BJ (cell line): Measurements from ENCODE around the gene PARP8. TPM values are rescaled to one million over a fixed set of nuclear protein-coding genes. Genes with fewer than 3 reads are reported as not detected.

Experiments used
- CTCF ChIA-PET: fragments of 350-600 bp; formaldehyde crosslinking; extraction: SDS; loops from one replicate; lab custom pipeline; 2021; ENCODE audit warnings: antibody characterized with exemption, inconsistent platforms; lab: Yijun Ruan, JAX
- POLR2A ChIA-PET: fragments of 300-600 bp; sonication (Branson Sonifier 250); formaldehyde crosslinking; extraction: SDS; loops from one replicate; lab custom pipeline; 2021; ENCODE audit warnings: antibody characterized with exemption; lab: Charles Lee
- DNase-seq: peaks from one replicate; pipeline ENCODE4 v3.0.0-alpha.2; 2011; ENCODE audit warnings: low read depth
- H3K27me3 ChIP-seq: 2 replicates; pipeline ENCODE4 v1.6.0; 2011; ENCODE audit warnings: low read length; ENCODE audit not compliant: control insufficient read depth, insufficient read depth
- H3K36me3 ChIP-seq: 2 replicates; pipeline ENCODE4 v1.5.1; 2011; ENCODE audit warnings: low read length; ENCODE audit not compliant: control insufficient read depth, insufficient read depth
- H3K4me3 ChIP-seq: 2 replicates; pipeline ENCODE4 v1.5.1; 2011; ENCODE audit warnings: low read depth, mild to moderate bottlenecking, control low read depth, low read length
- polyA plus RNA-seq: library from polyadenylated mRNA; depleted of rRNA; stranded (reverse); fragments of >200 nt; gene quantifications from 2 replicates; pipeline ENCODE4 v1.2.3, GENCODE V29; 2011
- TF ChIP-seq, protein P1 (sequence below): IDR thresholded peaks from 2 replicates; pipeline ENCODE4 v1.5.1; 2011; ENCODE audit warnings: low read depth, mild to moderate bottlenecking, control low read depth, inconsistent platforms, low read length, moderate library complexity; ENCODE audit not compliant: insufficient read depth

Gene PARP8
- polyA plus RNA-seq, 1 experiment: 5.0 TPM

GRCh38 chr5:50727149-50727496 lies 60.7 kb downstream of the PARP8 start:
- Histone ChIP-seq H3K4me3 (no peak overlapping the region), H3K27me3 (no peaks in the 10 kb centered on the region), H3K36me3 (no peaks in the 10 kb centered on the region)
- TF ChIP-seq, protein P1, sequence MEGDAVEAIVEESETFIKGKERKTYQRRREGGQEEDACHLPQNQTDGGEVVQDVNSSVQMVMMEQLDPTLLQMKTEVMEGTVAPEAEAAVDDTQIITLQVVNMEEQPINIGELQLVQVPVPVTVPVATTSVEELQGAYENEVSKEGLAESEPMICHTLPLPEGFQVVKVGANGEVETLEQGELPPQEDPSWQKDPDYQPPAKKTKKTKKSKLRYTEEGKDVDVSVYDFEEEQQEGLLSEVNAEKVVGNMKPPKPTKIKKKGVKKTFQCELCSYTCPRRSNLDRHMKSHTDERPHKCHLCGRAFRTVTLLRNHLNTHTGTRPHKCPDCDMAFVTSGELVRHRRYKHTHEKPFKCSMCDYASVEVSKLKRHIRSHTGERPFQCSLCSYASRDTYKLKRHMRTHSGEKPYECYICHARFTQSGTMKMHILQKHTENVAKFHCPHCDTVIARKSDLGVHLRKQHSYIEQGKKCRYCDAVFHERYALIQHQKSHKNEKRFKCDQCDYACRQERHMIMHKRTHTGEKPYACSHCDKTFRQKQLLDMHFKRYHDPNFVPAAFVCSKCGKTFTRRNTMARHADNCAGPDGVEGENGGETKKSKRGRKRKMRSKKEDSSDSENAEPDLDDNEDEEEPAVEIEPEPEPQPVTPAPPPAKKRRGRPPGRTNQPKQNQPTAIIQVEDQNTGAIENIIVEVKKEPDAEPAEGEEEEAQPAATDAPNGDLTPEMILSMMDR: no peak
- POLR2A ChIA-PET: no interaction called here
- no peak for DNase-seq
- CTCF ChIA-PET: no interaction called here

- ChIA-PET CTCF (no interaction called here), POLR2A (no interaction called here)
- TF ChIP-seq, protein P1: no peak
- Histone ChIP-seq H3K27me3 (no peaks in the 10 kb centered on the region), H3K36me3 (no peaks in the 10 kb centered on the region), H3K4me3 (no peak overlapping the region)
- no peak for DNase-seq
Measured at GRCh38 chr5:50727845-50728244, 61.4 kb downstream of the PARP8 start.

GRCh38 chr5:50730336-50730735 lies 63.9 kb downstream of the PARP8 start:
- Histone ChIP-seq H3K4me3 (no peak overlapping the region), H3K27me3 (no peaks in the 10 kb centered on the region), H3K36me3 (no peaks in the 10 kb centered on the region)
- TF ChIP-seq, protein P1: no peak
- CTCF ChIA-PET: no interaction called here
- no peak for DNase-seq
- POLR2A ChIA-PET: no interaction called here

GRCh38 chr5:50730841-50731240 lies 64.4 kb downstream of the PARP8 start:
- ChIA-PET POLR2A (no interaction called here), CTCF (no interaction called here)
- no peaks in the 10 kb centered on the region for H3K27me3 ChIP-seq
- H3K36me3 ChIP-seq: no peaks in the 10 kb centered on the region
- DNase-seq: no peak
- no peak overlapping the region for H3K4me3 ChIP-seq
- TF ChIP-seq, protein P1: no peak

GRCh38 chr5:50733741-50734140 lies 67.3 kb downstream of the PARP8 start:
- Histone ChIP-seq H3K36me3 (no peaks in the 10 kb centered on the region), H3K4me3 (no peak overlapping the region), H3K27me3 (no peaks in the 10 kb centered on the region)
- TF ChIP-seq, protein P1: no peak
- ChIA-PET POLR2A (no interaction called here), CTCF (no interaction called here)
- no peak for DNase-seq
